ENCODE measurements around the gene PKN1.
"Not testable (repeated sequence)": the region's sequence is repeated elsewhere in the genome, so short reads cannot be mapped to it uniquely, and the experiment has no call there.

PKN1 gene

GRCh38 chr19:14432791-14433553, at the start of gene PKN1:
Gene PKN1, plus strand, starts transcription at chr19:14433306. Its CDS starts 216 bp downstream, at chr19:14433522.
- peak in 1 of 2 donors; percentile 43 for DNase-seq (ENCODE audit: extremely low read depth in 1 of 2, low read depth in 1 of 2)

DNA sequence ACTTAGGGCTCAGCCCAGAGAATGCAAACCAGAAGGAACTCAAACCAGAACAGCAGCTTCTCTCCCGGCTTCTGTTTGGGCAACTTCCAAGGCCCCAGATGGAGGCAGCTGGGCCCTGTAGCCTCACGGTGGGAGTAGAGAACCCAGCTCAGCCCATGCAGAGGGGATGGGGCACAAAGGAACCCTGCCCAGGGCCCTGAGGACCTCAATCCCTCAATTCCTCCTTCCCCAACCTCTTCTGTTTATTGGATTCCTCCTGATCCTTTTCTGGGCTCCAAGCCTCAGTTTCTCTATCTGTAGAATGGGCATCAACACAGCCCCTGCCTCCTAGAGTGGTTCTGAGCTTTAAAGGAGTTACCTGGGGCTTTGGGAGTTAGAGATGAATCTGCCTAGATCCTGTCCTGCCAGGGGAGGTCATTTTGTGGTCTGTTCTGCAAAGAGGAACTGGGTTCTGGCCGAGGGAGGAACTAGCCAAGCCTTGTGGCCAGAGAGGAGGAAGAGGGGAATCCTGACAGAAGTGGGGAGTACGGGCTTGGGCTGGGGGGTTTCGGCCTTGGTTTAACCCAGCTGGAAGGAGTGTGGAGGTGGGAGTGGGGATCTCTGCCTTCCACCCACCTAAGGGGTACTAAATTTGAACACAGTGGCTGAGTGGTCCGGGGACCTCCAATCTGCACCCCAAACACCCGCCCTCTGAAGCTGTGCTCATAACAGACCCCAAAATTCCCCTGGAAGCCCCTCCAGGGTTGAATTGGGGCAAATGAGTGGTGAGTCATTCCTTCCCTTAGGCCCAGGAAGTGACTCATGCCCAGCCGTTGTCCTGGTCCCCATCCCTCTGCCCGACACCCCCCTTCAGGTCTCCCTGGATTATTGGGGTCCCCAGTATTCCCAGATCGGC, 49.2 kb upstream of the PKN1 start:
- DNase-seq (ENCODE audit: extremely low read depth in 1 of 2, low read depth in 1 of 2): peak; percentile 53 to 57

DNA sequence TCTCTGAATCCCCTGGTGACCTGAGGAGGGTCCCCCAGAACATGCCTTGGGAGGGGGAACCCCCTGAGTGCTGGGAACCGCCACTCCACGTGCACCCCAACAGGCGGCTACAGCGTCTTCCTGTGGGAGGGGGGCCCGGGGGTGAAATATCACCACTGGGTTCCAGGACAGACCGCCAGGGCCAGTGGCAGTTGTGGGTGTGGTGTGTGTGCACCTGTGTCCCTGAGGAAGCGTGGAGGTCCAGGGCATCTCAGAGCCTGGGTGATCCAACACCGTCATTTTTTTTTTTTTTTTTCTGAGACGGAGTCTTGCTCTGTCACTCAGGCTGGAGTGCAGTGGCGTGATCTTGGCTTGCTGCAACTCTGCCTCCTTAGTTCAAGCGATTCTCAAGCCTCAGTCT, 47.6 kb upstream of the PKN1 start:
- no peak for DNase-seq (ENCODE audit: extremely low read depth in 1 of 2, low read depth in 1 of 2)

GRCh38 chr19:14390548-14390947, 42.6 kb upstream of the PKN1 start:
- no peak for DNase-seq (ENCODE audit: extremely low read depth in 1 of 2, low read depth in 1 of 2)

GRCh38 chr19:14391156-14391821, 41.8 kb upstream of the PKN1 start:
- DNase-seq (ENCODE audit: extremely low read depth in 1 of 2, low read depth in 1 of 2): no peak

DNA sequence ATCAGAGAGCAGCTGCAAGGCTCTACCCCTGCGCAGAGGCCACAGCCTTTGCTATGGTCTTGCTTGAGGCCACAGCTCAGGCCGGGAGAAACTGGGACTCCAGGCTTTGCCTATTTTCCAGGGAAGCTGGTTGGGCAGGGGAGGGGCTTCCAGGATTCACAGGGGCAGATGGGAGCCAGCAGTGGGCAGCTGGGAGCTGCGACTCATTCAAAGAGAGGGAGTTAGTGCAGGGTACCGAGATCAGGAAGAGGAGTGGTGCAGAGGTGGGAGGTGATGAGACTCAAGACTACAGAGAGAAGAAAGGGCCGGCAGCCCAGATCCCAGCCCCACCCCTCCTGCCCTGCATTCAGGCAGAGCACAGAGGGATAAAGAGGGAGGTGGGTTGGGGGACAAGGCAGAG, 39.8 kb upstream of the PKN1 start:
- DNase-seq (ENCODE audit: extremely low read depth in 1 of 2, low read depth in 1 of 2): no peak

- no peak for DNase-seq (ENCODE audit: extremely low read depth in 1 of 2, low read depth in 1 of 2)
Measured at GRCh38 chr19:14394167-14394566, 38.9 kb upstream of the PKN1 start.

DNA sequence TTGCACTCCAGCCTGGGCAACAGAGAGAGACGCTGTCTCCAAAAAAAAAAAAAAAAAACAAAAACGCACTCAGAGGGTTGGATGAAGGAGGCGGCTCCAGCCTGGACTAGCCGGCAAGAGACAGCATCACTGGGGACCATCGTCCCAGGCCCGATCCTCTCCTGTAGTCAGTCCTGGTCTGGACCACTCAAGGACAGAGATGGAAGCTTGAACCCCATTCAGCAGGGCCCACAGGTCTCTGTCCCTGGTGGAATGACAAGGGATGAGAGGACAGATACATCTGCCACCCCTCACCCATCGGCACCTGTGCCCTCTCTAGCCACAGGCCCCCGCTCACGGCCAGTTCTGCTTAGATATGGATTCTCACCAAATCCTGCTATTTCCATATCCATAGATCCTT, 37.8 kb upstream of the PKN1 start:
- no peak for DNase-seq (ENCODE audit: extremely low read depth in 1 of 2, low read depth in 1 of 2)

- DNase-seq (ENCODE audit: extremely low read depth in 1 of 2, low read depth in 1 of 2): no peak
Measured at GRCh38 chr19:14395710-14396336, 37.3 kb upstream of the PKN1 start.

GRCh38 chr19:14396730-14397129, 36.4 kb upstream of the PKN1 start:
- DNase-seq (ENCODE audit: extremely low read depth in 1 of 2, low read depth in 1 of 2): not testable (repeated sequence)

DNA sequence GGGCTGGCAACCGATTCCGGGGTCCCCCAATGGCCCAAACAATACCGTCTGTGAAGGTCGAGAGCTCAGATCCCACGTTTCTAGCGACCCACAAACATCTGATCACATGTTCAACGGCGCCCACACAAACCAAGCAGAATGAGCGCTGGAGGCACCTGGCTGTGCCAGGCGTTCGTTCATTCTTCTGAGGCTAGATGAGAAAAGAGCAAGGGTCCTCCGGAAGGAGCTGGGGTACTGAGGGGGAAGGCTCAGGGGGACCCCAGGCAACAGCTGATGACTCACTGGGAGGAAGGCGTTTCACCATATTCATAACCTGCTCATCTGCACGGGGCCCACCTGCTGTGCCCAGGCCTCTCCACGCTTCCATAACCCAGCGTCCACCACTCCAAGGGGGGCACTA, 35.9 kb upstream of the PKN1 start:
- DNase-seq (ENCODE audit: extremely low read depth in 1 of 2, low read depth in 1 of 2): not testable (repeated sequence)

DNA sequence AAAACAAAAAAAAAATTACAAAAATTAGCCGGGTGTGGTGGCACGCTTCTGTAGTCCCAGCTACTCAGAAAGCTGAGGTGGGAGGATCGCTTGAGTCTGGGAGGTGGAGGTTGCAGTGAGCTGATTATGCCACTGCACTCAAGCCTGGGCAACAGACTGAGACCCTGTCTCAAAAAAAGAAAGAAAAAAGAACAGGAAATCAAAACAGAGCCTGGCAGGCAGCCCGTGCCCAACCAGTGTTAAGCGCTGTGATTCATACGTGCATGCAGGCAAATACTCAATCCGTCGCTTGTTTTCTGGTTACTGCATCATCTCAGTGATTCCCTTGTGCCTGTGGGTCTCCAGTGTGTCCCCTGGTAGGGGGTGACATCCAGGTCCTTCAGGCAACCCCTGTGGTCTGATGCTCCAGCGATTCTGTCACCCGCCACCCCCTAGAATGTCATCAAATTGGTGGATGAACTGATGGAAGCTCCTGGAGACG, 32.1 kb upstream of the PKN1 start:
- DNase-seq (ENCODE audit: extremely low read depth in 1 of 2, low read depth in 1 of 2): no peak

GRCh38 chr19:14401468-14402195, 31.5 kb upstream of the PKN1 start:
- DNase-seq (ENCODE audit: extremely low read depth in 1 of 2, low read depth in 1 of 2): no peak

- DNase-seq (ENCODE audit: extremely low read depth in 1 of 2, low read depth in 1 of 2): no peak
Measured at GRCh38 chr19:14402332-14403144, 30.6 kb upstream of the PKN1 start.

- not testable (repeated sequence) for DNase-seq (ENCODE audit: extremely low read depth in 1 of 2, low read depth in 1 of 2)
Measured at GRCh38 chr19:14403145-14403930, 29.8 kb upstream of the PKN1 start.

- no peak for DNase-seq (ENCODE audit: extremely low read depth in 1 of 2, low read depth in 1 of 2)
Measured at GRCh38 chr19:14404312-14404711, 28.8 kb upstream of the PKN1 start.

GRCh38 chr19:14405380-14405757, 27.7 kb upstream of the PKN1 start:
- DNase-seq (ENCODE audit: extremely low read depth in 1 of 2, low read depth in 1 of 2): no peak

All from activated CD8-positive, alpha-beta memory T cell treated with anti-CD3 and anti-CD28 coated beads for 1 hour (primary cell).